H9 (cell line): ENCODE data around the gene SRPK1. TPM values are rescaled to one million over a fixed set of nuclear protein-coding genes. Genes with fewer than 3 reads are reported as not detected.

ENCODE experiments used
- DNase-seq: peaks from one replicate; pipeline ENCODE4 v3.0.0-alpha.2; 2017
- H2AFZ ChIP-seq: one replicate; pipeline ENCODE4 v1.6.1; 2013; ENCODE audit warnings: mild to moderate bottlenecking, low read length, control low read depth, moderate library complexity
- H2AK5ac ChIP-seq: 2 replicates; pipeline ENCODE4 v1.6.1; 2013; ENCODE audit warnings: low read length, control low read depth, mixed read lengths; ENCODE audit not compliant: insufficient read length
- H2BK120ac ChIP-seq: one replicate; pipeline ENCODE4 v1.6.1; 2013; ENCODE audit warnings: low read depth, mild to moderate bottlenecking, low read length, control low read depth, inconsistent platforms; ENCODE audit not compliant: poor library complexity, severe bottlenecking
- H2BK12ac ChIP-seq: 2 replicates; pipeline ENCODE4 v1.6.1; 2013; ENCODE audit warnings: low read length, control low read depth, mixed read lengths, low read depth; ENCODE audit not compliant: insufficient read length
- H2BK15ac ChIP-seq: 2 replicates; pipeline ENCODE4 v1.6.1; 2013; ENCODE audit warnings: low read depth, low read length, control low read depth
- H2BK20ac ChIP-seq: one replicate; pipeline ENCODE4 v1.6.1; 2013; ENCODE audit warnings: low read depth, mild to moderate bottlenecking, low read length, control low read depth, inconsistent platforms; ENCODE audit not compliant: poor library complexity, severe bottlenecking
- H2BK5ac ChIP-seq: 2 replicates; pipeline ENCODE4 v1.6.1; 2013; ENCODE audit warnings: low read length, control low read depth, mixed read lengths; ENCODE audit not compliant: insufficient read length
- H3K14ac ChIP-seq: 2 replicates; pipeline ENCODE4 v1.6.1; 2013; ENCODE audit warnings: low read length, control low read depth; ENCODE audit not compliant: insufficient read depth
- H3K18ac ChIP-seq: 2 replicates; pipeline ENCODE4 v1.6.1; 2013; ENCODE audit warnings: low read depth, mild to moderate bottlenecking, mixed read lengths, low read length, control low read depth; ENCODE audit not compliant: insufficient read length
- H3K23ac ChIP-seq: 2 replicates; pipeline ENCODE4 v1.6.1; 2013; ENCODE audit warnings: low read length, control low read depth, mixed read lengths, low read depth; ENCODE audit not compliant: insufficient read length
- H3K23me2 ChIP-seq: 2 replicates; pipeline ENCODE4 v1.6.1; 2013; ENCODE audit warnings: low read depth, mild to moderate bottlenecking, mixed read lengths, low read length, control low read depth; ENCODE audit not compliant: insufficient read length, poor library complexity, severe bottlenecking
- H3K27ac ChIP-seq: 2 replicates; pipeline ENCODE4 v1.5.1; 2013; ENCODE audit warnings: low read length, control low read depth, mixed read lengths, low read depth; ENCODE audit not compliant: insufficient read length
- H3K27me3 ChIP-seq: 2 replicates; pipeline ENCODE4 v1.6.1; 2013; ENCODE audit warnings: low read length, control low read depth, inconsistent platforms; ENCODE audit not compliant: insufficient read depth
- H3K4ac ChIP-seq: 2 replicates; pipeline ENCODE4 v1.6.1; 2013; ENCODE audit warnings: low read depth, mild to moderate bottlenecking, control low read depth, inconsistent platforms, low read length, moderate library complexity
- H3K4me1 ChIP-seq: 2 replicates; pipeline ENCODE4 v1.6.1; 2013; ENCODE audit warnings: low read length, control low read depth, inconsistent platforms; ENCODE audit not compliant: insufficient read depth
- H3K4me2 ChIP-seq: 2 replicates; pipeline ENCODE4 v1.6.1; 2013; ENCODE audit warnings: low read length, control low read depth, mixed read lengths; ENCODE audit not compliant: insufficient read length, insufficient read depth
- H3K56ac ChIP-seq: 2 replicates; pipeline ENCODE4 v1.6.1; 2013; ENCODE audit warnings: low read depth, mild to moderate bottlenecking, mixed read lengths, low read length, control low read depth; ENCODE audit not compliant: insufficient read length
- H3K79me1 ChIP-seq: 2 replicates; pipeline ENCODE4 v1.6.1; 2013; ENCODE audit warnings: low read depth, mild to moderate bottlenecking, moderate library complexity, low read length, control low read depth, inconsistent platforms; ENCODE audit not compliant: insufficient read depth, poor library complexity, severe bottlenecking
- H3K79me2 ChIP-seq: 2 replicates; pipeline ENCODE4 v1.6.1; 2013; ENCODE audit warnings: low read length, control low read depth, inconsistent platforms; ENCODE audit not compliant: insufficient read depth
- H3K9ac ChIP-seq: 2 replicates; pipeline ENCODE4 v1.6.1; 2013; ENCODE audit warnings: low read length, control low read depth, mixed read lengths; ENCODE audit not compliant: insufficient read length; ENCODE audit errors: extremely low read depth
- H3K9me3 ChIP-seq: one replicate; pipeline ENCODE4 v1.6.1; 2013; ENCODE audit warnings: low read depth, low read length, inconsistent platforms; ENCODE audit not compliant: control insufficient read depth
- H3T11ph ChIP-seq: one replicate; pipeline ENCODE4 v1.6.1; 2013; ENCODE audit warnings: mild to moderate bottlenecking, low read length, control low read depth, inconsistent platforms
- H4K20me1 ChIP-seq: one replicate; pipeline ENCODE4 v1.6.1; 2013; ENCODE audit not compliant: control insufficient read depth, insufficient read length, insufficient read depth
- H4K5ac ChIP-seq: 2 replicates; pipeline ENCODE4 v1.6.1; 2013; ENCODE audit warnings: low read depth, mild to moderate bottlenecking, mixed read lengths, low read length, control low read depth; ENCODE audit not compliant: insufficient read length
- H4K8ac ChIP-seq: replicated peaks from 2 replicates; pipeline ENCODE4 v1.6.1; 2013; ENCODE audit warnings: low read length, control low read depth, mixed read lengths, low read depth; ENCODE audit not compliant: insufficient read length
- H4K91ac ChIP-seq: 2 replicates; pipeline ENCODE4 v1.6.1; 2013; ENCODE audit warnings: low read depth, mild to moderate bottlenecking, moderate library complexity, mixed read lengths, low read length, control low read depth; ENCODE audit not compliant: insufficient read length
- H3K27ac Mint-ChIP-seq, 3 experiments: 2 replicates in 2 of 3; 3 replicates in 1 of 3; pipeline ENCODE4 v1.8.0; 2020 to 2021; ENCODE audit warnings: mixed read lengths in 3 of 3, mild to moderate bottlenecking in 1 of 3, moderate library complexity in 1 of 3
- H3K27me3 Mint-ChIP-seq: 2 replicates; pipeline ENCODE4 v1.8.0; 2021; ENCODE audit warnings: low read depth, mild to moderate bottlenecking, moderate library complexity, mixed read lengths
- H3K36me3 Mint-ChIP-seq, 3 experiments: 2 replicates in 2 of 3; 3 replicates in 1 of 3; pipeline ENCODE4 v1.8.0; 2020 to 2021; ENCODE audit warnings: low read depth in 3 of 3, mixed read lengths in 3 of 3; ENCODE audit not compliant: insufficient read depth in 1 of 3
- H3K4me1 Mint-ChIP-seq, 2 experiments: 2 replicates each; pipeline ENCODE4 v1.8.0; 2020; ENCODE audit warnings: mixed read lengths in 2 of 2
- H3K4me3 Mint-ChIP-seq, 2 experiments: 2 replicates in 1 of 2; 3 replicates in 1 of 2; pipeline ENCODE4 v1.8.0; 2020 to 2021; ENCODE audit warnings: mild to moderate bottlenecking in 2 of 2, mixed read lengths in 2 of 2, moderate library complexity in 1 of 2
- H3K9me3 Mint-ChIP-seq, 2 experiments: 2 replicates in 1 of 2; 3 replicates in 1 of 2; pipeline ENCODE4 v1.8.0; 2020; ENCODE audit warnings: mild to moderate bottlenecking in 2 of 2, mixed read lengths in 2 of 2, moderate library complexity in 1 of 2
- WGBS: extraction: QIAGEN DNeasy Blood & Tissue Kit; methylation state at CpG from one replicate; pipeline ENCODE4 v1.1.7; 2013; ENCODE audit warnings: missing lambda C conversion rate, low lambda C conversion rate, mixed read lengths; ENCODE audit not compliant: insufficient read length; ENCODE audit errors: extremely low coverage; 5-methylcytosine and 5-hydroxymethylcytosine counted together
- total RNA-seq: library from RNA; stranded (reverse); gene quantifications from 2 replicates; pipeline ENCODE4 v1.2.1, GENCODE V29; 2021
- TF ChIP-seq, protein P1 (sequence below): fragments of 200-600 bp; sonication (generic); conservative IDR thresholded peaks from 3 replicates; pipeline ENCODE4 v1.8.0; 2021; ENCODE audit warnings: antibody characterized with exemption, mild to moderate bottlenecking

The SRPK1 gene
- total RNA-seq, 1 experiment from 2014 or later = 93.2 TPM

DNA sequence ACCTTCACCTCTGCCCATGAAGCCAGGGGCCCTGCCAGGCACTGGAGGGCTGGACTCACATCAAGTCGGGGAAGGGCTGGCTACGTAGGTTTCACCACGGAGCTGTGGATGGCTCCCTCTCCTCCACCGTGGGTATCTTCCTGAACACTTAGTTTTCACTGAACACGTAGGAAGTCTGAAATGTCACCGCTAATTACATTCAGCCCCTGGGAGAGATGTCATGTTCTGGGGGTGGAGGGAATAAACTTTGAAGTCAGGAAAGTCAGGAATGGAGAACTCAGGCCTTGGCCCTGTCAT is 109.3 kb downstream of the SRPK1 start:
- no peaks in the 10 kb centered on the region; the same call in 1 of the 2 replicates for H3K4me1 ChIP-seq

More for the DNA sequence above, 109.3 kb downstream of the SRPK1 start:
- peaks cover 2 to 3% of the 10 kb centered on the region in 2 experiments; a peak in 3 of 5 replicates for H3K9me3 Mint-ChIP-seq
- no peak overlapping the region for H3K27ac ChIP-seq
- H3K27ac Mint-ChIP-seq = no peak overlapping the region
- no peak overlapping the region for H3K23ac ChIP-seq
- H2AK5ac ChIP-seq = no peak overlapping the region
- H3K23me2 ChIP-seq = no peaks in the 10 kb centered on the region
- H3K36me3 Mint-ChIP-seq = no peaks in the 10 kb centered on the region; a peak in 2 of 7 replicates
- H3K4me3 Mint-ChIP-seq = no peak overlapping the region
- H3K4me2 ChIP-seq = no peak overlapping the region
- no peak overlapping the region for H2BK12ac ChIP-seq
- TF ChIP-seq, protein P1, sequence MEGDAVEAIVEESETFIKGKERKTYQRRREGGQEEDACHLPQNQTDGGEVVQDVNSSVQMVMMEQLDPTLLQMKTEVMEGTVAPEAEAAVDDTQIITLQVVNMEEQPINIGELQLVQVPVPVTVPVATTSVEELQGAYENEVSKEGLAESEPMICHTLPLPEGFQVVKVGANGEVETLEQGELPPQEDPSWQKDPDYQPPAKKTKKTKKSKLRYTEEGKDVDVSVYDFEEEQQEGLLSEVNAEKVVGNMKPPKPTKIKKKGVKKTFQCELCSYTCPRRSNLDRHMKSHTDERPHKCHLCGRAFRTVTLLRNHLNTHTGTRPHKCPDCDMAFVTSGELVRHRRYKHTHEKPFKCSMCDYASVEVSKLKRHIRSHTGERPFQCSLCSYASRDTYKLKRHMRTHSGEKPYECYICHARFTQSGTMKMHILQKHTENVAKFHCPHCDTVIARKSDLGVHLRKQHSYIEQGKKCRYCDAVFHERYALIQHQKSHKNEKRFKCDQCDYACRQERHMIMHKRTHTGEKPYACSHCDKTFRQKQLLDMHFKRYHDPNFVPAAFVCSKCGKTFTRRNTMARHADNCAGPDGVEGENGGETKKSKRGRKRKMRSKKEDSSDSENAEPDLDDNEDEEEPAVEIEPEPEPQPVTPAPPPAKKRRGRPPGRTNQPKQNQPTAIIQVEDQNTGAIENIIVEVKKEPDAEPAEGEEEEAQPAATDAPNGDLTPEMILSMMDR = no peak
- no peak overlapping the region for H2BK5ac ChIP-seq
- H3K27me3 ChIP-seq = no peaks in the 10 kb centered on the region
- no peaks in the 10 kb centered on the region for H3K79me1 ChIP-seq
- H3K4me1 Mint-ChIP-seq = peaks cover 12 to 17% of the 10 kb centered on the region in 2 experiments
- no CpG with 5 or more reads among the region's 6 CpGs for WGBS
- no peak overlapping the region for H4K8ac ChIP-seq
- H3K4ac ChIP-seq = no peak overlapping the region
- H2BK15ac ChIP-seq = no peak overlapping the region
- peaks cover 5% of the 10 kb centered on the region for H3K27me3 Mint-ChIP-seq
- H2AFZ ChIP-seq = no peak overlapping the region
- H3K18ac ChIP-seq = no peak overlapping the region
- H3K56ac ChIP-seq = no peak overlapping the region
- H3K79me2 ChIP-seq = no peaks in the 10 kb centered on the region
- H4K20me1 ChIP-seq = no peaks in the 10 kb centered on the region
- H4K91ac ChIP-seq = no peak overlapping the region
- no peak overlapping the region for H3T11ph ChIP-seq
- no peak overlapping the region for H2BK120ac ChIP-seq
- H3K14ac ChIP-seq = no peak overlapping the region
- DNase-seq = no peak
- no peak overlapping the region for H2BK20ac ChIP-seq
- H3K9ac ChIP-seq = no peak overlapping the region
- no peaks in the 10 kb centered on the region for H3K9me3 ChIP-seq
- H4K5ac ChIP-seq = no peak overlapping the region
